ENCODE results near the gene AUTS2.

The AUTS2 gene

DNA sequence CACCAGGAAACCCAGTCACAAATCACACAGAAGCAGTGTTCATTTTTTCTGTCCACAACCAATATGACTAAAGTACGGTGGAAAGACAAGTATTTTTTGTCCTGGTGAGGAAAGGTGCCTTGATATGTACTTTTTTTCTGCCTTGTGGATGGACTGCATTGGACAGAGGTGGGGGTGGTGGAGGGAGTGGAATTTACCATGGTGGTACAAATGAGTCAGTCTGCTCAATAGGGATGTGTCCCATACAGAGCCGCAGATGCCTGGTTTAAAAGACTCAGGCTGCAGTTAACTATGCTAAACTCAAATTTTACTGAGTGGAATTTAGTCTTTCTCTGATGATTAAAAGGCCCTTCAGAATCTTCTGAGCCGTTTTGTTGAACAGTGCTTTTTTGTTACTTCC is 859.2 kb downstream of the AUTS2 start:
- no peak for DNase-seq (ENCODE audit: low read depth, low spot score)

DNA sequence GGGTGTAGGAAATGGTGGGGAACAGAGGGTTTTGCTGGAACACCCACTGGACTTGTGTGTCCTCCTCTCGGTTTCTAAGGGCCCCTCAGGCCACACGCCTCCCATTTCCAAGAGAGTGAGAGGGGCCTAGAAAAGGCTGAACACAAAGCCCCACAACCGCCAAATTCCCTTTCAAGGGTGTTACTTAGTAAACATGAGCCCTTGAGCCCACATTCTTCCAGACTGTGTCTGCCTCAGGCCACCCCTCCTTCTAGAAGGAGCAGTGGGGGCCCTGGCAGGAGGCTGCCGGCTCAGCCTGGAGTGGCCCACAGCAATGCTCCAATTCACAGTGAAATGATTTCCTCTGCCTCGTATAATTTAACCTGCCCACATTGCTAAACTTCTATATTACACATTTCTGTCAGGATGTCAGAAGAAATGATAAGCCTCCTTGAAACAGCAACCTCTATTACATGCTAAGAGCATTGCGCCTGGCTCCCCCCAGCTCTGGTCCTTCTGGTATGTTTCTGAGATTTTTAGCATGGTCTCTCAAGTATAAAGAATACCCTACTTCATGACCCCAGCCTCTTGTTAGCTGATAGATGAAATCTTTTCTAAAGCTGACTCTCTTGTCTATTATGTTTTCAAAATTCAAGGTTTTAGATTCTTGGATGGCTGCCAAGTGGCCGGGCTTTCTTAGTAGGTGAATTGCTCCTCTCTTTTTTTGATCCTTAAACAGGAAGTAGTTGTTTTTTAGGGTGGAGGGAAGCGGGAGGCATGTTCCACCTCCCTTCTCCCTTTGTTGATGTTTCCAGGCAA is 859.8 kb downstream of the AUTS2 start:
- DNase-seq (ENCODE audit: low read depth, low spot score), result no peak

DNA sequence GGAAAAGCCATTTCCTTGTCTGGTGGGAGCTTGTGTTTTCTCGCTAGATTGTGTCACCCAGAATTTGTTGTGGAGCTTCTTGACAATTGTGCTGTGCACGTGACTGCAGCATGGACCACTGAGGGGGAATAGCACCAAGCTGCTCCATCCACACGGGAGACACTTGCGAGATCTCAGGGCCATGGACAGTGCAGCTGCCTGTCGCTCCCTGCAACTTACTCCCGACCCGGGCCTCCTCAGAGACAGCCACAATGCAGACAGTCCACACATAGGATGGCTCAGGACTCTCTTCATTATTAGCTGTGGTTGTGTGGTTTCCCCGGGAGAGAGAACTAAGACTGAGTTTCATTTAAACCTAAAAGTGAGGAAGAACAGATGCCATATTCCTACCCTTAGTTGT is 860.5 kb downstream of the AUTS2 start:
- no peak for DNase-seq (ENCODE audit: low read depth, low spot score)

DNA sequence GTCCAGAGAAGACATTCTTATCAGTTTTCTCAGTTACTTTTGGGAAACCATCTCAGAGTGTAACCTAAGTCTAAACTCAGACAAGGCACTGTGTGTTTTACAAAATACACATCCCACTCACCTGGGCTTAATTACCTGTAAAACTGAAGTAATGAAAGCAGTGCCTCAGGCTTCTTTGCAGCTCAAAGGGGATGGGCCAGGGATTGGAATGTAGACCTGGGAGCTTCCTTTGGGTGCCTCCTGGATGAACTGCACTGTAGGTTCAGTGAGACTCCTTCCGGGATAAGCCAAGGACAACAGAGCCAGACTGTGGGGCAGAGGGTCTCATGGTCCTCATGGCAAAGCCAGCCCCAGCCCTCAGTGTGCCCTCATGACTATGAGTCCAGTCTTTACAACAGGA is 861.3 kb downstream of the AUTS2 start:
- no peak for DNase-seq (ENCODE audit: low read depth, low spot score)

DNA sequence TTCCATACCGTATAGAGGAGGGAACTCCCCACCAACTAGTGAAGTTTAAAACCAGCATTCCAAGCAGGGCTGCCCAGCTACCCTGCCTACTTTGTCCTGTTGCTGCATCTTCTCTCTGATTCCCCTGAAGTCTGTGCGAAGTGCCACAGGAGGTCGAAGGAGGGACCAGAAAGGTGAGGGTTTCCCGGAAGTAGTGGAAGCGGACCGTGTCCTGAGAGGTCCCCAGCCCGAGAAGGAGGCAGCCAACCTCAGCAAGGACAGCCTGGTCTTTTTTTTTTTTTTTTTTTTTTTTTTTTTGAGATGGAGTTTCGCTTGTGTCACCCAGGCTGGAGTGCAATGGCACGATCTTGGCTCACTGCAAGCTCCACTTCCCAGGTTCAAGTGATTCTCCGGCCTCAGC is 861.8 kb downstream of the AUTS2 start:
- no peak for DNase-seq (ENCODE audit: low read depth, low spot score)

DNA sequence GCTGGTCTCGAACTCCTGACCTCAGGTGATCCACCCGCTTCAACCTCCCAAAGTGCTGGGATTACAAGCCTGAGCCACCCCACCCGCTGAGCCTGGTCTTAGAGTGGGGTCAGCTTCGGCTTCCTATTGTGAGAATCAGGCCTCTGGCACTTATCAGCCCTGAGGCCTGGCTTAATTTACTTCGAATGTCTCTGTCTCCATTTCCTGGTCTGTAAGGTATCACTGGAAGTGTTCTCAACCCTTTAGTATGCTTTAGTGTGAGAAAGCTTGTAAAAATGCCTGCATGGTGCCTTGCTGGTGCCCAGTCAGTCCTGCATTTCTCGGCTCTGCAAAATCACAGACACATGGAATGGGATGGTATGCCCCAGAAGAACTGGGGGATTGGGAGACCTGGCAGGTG is 862.3 kb downstream of the AUTS2 start:
- DNase-seq (ENCODE audit: low read depth, low spot score), result no peak

DNA sequence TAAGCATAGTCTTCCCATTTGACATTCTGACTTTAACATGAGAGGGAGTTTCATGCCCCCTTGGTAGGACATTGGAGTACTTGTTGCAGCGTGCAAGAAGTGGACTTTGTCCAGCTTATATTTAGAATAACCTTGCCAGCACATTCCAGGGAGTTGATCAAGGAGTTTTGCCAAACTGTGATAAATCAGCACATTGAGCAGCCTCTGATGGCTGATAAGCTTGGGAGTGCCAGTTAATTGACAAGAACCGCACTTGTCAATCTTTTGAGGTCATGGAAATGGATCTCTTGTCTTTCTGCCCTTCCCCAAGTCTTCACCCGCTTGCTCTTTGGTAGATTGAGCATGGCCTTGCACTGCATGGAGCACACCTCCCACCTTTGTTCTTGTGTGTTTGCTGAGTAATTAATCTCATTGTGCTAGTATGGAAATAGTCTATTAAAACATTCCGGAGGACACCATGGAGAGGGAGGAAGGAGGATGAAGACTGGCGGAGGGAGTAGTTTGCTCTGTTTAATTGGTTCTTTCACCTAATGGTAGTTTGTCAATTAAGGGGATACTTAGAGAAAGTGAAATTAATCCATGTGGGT is 865.2 kb downstream of the AUTS2 start:
- no peak for DNase-seq (ENCODE audit: low read depth, low spot score)

DNA sequence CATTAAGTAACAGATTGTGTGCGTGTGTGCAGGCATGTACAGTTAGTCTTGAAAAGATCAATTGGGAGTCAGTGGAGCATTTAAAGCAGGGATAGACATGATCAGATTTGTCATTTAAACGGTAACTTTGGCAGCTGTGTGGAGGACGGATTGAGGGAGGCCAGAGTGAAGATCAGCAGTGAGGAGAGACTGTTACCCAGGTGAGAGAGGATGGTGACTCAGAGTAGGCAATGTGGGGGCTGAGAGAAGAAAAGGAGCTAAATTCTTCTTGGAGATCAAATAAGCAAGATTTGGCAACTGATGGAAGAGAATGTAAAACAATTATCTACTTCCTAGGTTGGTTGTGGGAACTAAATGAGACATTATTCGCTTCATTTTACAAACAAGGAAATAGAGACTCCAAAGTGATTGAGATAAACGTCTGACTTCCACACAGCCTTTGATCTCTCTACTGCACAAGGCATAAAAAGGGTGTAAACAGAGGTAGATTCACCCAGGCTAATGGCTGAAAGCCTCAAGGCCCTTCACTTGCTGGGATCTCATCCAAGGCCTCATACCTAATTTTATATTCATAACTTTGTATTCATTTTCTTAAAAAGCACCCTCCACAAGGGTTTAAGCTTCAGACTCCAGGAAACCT is 868.6 kb downstream of the AUTS2 start:
- DNase-seq (ENCODE audit: low read depth, low spot score), result no peak

DNA sequence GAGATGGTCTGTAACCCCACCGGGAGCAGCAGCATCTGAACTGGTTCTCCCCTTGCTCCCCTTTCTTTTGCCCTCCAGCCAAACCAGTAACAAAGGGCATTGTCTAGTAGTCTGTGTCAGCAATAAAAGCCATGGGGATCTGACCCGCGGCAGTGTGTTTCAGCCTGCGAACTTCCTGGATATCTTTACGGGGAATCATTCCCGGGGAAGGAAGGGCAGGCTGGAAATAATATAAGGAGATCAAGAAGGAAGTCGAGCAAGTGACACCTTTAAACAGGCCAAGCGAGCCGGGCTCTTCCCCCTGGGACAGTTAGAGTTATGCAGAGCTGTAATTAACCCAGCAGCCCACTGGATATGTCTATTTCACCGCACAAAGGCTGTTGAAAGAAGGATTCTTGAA is 872.5 kb downstream of the AUTS2 start:
- DNase-seq (ENCODE audit: low read depth, low spot score), result no peak

DNA sequence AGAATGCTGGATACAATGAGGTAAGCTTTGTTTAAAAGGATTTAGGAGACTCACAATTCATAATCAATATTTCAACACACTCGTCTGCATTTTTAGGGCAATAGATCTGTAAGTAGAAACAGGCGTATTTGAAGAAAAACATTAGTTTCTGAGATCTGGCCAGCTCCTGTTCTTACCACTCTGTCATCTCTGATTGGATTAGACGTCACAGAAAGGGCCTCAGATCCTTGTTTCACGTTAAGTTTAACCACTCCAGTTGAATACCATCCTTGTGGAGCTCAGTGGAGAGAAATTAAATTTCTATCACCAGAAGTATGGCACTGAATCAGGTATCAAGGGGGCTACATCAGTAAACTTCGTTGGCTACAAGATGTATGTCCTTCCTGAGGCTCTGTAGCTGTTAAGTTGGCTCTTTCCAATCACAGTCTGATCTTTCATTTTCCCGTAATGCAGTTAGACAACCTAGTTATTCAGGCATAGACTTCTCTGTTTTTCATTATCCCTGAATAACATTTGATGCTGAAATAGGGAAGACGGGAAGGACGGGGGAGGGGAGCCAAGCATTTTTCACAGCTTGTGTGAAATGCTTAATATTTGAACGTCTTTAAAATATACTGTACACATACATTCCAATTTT is 874.4 kb downstream of the AUTS2 start:
- DNase-seq (ENCODE audit: low read depth, low spot score), result no peak

DNA sequence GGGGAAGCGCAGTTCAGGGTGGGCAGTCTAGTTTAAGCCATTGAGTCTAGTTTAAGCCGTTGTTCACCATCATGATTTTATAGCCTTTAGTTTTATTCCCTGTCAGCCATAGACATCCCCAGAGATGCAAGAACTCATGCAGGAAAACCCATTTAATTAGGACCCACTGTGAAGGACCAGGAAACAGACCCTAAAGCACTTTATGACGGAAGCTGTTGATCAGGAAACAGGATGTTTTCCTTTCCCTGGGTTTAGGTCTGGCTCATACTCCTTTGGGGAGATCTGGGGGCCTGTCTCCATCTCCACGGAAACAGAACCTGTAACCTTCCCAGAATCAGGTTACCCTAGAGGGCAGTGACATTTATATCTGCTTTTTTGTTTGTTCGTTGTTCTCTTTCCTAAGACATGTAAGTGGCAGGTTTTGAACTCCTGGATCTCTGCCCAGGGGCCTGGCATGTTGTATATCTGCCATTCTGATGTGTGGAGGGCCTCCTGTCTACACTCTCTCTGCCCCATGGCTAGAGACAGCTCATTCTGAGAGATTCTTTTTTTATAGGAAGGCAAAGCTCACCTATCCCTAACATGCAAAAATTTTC is 876.5 kb downstream of the AUTS2 start:
- no peak for DNase-seq (ENCODE audit: low read depth, low spot score)

DNA sequence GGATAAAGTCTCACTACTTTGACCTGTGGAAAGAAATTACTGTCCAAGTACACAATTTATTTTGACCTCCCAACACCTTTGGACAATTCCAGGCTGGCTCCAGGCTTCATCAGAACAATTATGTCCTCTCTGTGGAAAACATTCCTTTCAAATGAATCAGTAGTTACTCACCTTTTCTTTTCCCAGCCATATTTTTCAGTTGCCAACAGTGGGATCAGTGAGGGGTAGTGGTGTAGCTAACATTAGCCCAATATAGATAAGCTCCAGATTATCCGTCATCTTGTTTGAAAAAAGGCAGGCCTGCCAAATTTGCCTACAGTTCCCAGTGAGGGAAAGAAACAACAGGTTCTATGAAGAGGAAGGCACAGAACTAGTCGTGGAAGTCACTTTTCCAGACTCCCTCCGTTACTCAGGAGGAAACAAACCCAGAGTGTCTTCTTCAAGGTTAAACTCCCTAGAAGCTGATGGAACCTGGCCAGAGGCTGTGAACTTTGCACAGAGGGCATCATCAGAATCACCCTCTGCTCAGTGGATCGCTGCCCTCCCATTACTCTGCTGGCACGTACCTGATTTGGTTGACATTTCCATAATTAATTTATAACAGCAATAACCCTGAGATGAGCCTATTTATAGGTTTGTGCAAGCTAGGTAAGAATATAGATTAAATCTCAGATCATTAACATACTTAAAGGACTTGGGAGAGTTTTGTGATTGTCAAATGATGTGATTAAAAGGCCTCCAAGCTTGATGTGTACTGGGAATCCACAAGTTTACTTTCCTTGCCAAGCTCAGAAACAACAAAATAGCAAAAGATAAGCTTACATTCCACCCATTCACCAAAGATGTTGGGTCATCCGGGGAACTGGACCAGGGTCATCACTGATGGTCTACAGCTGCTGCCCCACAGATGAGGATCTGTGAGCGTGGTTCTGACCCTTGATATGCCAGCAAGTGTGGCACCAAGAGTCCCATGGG is 879.0 kb downstream of the AUTS2 start:
- no peak for DNase-seq (ENCODE audit: low read depth, low spot score)

DNA sequence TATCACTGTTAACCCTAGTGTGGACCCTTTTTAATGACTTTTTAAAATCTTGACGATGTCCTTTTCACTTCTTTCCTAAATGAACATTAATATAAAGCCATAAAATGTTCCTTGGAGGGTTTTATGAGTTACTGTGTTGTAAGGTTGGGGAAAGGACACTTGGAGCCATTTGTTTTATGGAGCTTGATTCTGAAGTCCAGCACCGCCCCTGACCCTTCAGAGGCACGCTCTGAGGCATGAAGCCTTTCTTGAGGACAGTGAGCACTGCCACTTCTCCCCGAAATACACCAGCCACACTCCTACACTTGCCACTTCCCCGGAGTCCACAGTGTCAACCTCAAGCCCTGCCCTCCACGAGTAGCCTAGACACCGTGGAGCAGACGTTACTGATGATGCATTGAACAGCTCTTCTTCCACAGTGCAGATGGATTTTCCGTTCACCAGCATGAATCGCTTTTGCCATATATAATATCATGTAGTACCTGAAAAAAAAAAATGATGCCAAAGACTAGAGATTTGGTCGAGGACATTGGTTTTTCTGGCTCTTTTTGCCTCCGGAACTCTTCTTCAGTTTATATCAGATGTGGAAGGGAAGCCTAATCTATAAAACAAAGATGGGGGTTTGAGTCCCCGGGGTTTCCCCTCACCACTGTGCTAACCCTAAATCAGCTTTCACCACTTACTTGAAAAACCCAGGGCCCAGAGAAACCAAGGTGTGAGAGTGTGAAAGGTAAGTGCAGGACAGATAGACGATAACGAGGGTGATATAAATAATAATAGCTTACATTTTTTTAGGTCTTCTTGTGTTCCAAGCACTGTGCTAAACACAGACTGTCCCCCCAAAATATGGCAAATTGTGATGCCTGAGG is 881.1 kb downstream of the AUTS2 start:
- no peak for DNase-seq (ENCODE audit: low read depth, low spot score)

DNA sequence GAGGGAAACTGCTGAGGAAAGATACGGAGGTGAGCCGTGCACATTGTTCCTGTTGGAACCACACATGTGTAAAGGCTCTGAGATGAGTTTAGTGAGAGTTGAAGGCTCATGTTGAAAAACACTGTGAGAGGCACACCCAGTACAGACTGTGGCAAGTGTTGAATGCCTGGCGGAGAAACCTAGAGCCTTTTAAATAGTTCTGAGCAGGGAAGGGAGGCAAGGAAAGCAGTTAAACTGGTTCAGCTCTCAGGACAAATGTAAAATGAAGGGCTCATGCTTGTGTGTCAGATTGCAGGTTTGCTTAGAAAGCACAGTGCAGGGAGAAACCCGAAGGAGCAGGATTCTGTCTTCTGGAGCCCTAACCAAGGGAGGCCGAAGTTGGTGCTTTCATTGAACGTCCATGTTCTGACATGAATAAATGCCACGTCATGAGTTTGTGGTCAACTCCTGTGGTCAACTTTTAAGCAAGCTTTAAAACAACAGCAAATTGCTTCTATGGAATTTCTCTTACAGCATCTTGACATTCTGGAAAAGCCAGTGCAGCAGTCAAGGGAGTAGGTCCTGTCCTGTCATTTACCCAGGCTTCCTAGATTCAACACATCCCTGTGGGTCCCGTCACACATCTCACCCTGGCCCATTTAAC is 882.8 kb downstream of the AUTS2 start:
- no peak for DNase-seq (ENCODE audit: low read depth, low spot score)

DNA sequence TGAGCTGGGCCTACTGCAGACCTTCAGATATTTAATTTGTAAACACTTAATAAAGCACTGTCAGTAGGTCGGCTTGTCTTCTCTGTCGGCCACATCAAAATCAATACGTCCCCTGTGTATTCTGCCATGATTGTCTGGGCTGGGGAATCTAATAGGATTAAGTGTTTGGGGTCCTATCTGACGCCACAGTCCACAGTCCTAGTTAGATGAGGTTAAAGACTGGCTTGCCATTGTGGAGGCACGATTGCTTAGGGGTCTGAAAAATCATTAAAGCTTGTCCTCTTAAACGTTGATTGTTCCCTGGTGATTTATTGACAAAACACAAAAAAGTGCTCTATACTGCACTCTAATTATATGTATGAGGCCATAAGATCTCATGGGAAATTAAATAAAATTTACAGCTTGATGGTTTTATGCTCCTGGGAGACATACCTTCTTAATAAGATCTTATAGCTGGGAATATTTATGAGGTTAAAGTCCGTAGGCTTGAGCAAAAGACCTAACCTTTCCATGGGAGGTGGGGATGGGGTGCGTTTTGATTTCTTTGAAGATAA is 883.4 kb downstream of the AUTS2 start:
- no peak for DNase-seq (ENCODE audit: low read depth, low spot score)

DNA sequence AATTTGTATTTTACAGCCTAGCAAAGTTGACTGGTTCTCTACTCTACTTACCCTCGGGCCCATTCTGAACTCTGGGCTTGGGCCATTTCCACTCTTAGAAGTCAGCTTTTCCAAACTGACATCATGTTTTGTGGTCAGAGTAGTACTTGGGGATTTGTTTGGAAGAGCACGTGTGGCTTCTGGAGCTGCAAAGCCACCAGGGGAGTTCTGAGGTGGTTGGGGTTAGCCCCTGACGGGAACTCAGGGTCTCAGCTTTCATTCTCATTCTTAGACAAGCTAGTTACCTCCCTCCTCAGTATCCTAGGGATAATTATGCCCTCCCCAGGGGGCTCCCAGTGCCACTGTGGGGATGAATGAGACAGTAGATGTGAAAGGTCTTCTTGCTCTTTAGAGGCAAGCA is 886.0 kb downstream of the AUTS2 start:
- DNase-seq (ENCODE audit: low read depth, low spot score), result no peak

DNA sequence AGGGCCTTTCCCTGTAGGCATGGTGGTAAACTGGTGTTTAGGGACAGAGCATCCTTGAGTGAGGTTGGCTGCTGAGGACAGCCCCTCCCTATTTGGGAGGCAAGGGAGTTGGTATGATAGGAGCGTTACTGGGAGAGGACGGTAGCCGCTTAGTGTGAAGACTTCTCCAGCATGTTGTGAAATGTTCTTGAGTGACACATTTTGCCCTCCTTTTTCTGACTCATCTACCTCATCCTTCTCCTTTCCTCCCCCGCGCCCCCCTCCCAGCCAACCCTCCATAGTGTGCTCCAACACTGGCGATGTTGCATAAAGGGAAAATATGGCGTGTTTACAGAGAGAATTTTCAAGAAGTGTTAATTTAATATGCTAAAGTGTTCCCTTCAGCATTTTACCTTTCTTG is 888.7 kb downstream of the AUTS2 start:
- DNase-seq (ENCODE audit: low read depth, low spot score), result no peak

DNA sequence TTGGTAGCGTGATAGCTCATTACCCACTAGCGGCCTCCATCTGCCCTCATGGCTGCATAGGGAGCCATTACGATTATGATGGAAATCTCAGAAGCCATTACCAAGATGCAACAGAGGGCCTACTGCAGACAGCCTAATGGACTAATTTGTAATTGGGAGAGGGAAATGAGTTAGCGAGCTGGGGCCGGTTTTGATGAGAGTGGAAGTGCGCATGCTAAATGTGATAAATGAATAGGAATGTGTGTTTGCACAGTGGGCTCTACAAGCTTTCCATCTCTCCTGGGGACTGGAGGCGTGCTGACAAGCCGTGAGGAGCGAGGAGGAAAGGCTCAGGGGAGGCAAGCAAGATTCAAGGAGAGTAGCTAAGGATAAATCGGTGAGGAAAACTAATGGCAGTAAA is 889.2 kb downstream of the AUTS2 start:
- no peak for DNase-seq (ENCODE audit: low read depth, low spot score)

DNA sequence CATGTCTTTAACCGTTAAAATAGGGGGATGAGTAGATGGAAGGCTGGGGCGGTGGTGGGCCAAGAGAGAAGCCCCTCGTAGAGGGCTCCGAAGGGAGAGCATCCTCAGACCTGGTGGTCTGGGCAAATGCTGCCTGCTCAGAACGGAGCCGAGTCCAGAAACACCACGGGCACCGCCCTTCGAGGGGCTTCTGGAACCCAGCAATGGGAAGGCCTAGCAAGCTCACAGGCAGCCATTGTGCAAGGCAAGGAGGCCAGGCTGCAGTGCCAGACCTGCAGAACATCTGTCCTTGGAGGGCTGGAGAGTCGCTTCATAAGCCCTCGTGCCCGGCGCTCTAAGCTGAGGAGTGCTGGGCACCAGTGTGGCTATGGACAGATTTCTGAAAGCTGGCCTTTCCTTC is 889.6 kb downstream of the AUTS2 start:
- DNase-seq (ENCODE audit: low read depth, low spot score), result no peak
